ENCODE results near the gene RNF208.

Gene RNF208

GRCh38 chr9:137223078-137223970 lies 1.3 kb upstream of the RNF208 start:
- DNase-seq (ENCODE audit: low read depth), result peak; percentile 97
- TF ChIP-seq CTCF (IDR thresholded peaks at IDR 0.05; ENCODE audit: low read depth, low read length, missing control alignments), result no peak
- H3K4me3 ChIP-seq (ENCODE audit: low read depth, low read length), result peak overlapping the region; percentile 88

GRCh38 chr9:137221506-137222111 lies 431 bp downstream of the RNF208 start:
- no peak for TF ChIP-seq CTCF (IDR thresholded peaks at IDR 0.05; ENCODE audit: low read depth, low read length, missing control alignments)
- DNase-seq (ENCODE audit: low read depth), result no peak
- peak overlapping the region; percentile 61 for H3K4me3 ChIP-seq (ENCODE audit: low read depth, low read length)

GRCh38 chr9:137221095-137221505 lies 940 bp downstream of the RNF208 start:
- DNase-seq (ENCODE audit: low read depth), result no peak
- no peak overlapping the region for H3K4me3 ChIP-seq (ENCODE audit: low read depth, low read length)
- TF ChIP-seq CTCF (IDR thresholded peaks at IDR 0.05; ENCODE audit: low read depth, low read length, missing control alignments), result no peak

GRCh38 chr9:137220317-137221094 lies 1.5 kb downstream of the RNF208 start:
- no peak overlapping the region for H3K4me3 ChIP-seq (ENCODE audit: low read depth, low read length)
- DNase-seq (ENCODE audit: low read depth), result no peak
- TF ChIP-seq CTCF (IDR thresholded peaks at IDR 0.05; ENCODE audit: low read depth, low read length, missing control alignments), result no peak

- no peak overlapping the region for H3K4me3 ChIP-seq (ENCODE audit: low read depth, low read length)
- no peak for DNase-seq (ENCODE audit: low read depth)
- no peak for TF ChIP-seq CTCF (IDR thresholded peaks at IDR 0.05; ENCODE audit: low read depth, low read length, missing control alignments)
Observed at GRCh38 chr9:137219757-137220316, 2.2 kb downstream of the RNF208 start.

GRCh38 chr9:137218754-137219271 lies 3.2 kb downstream of the RNF208 start:
- no peak overlapping the region for H3K4me3 ChIP-seq (ENCODE audit: low read depth, low read length)
- DNase-seq (ENCODE audit: low read depth), result no peak
- TF ChIP-seq CTCF (IDR thresholded peaks at IDR 0.05; ENCODE audit: low read depth, low read length, missing control alignments), result no peak

All from GM12864 (cell line).